Gastrocnemius medialis (tissue), 4 donors: ENCODE data around the gene TNXB. TPM values are rescaled to one million over a fixed set of nuclear protein-coding genes. Genes with fewer than 3 reads are reported as not detected.
"Not testable (repeated sequence)": the region's sequence is repeated elsewhere in the genome, so short reads cannot be mapped to it uniquely, and the experiment has no call there.

Experiments
- ATAC-seq, 2 donors: fragments of 150-250 bp; one replicate each; pipeline ENCODE4 v1.9.1; 2016
- DNase-seq, 2 donors: peaks; one replicate each; pipeline ENCODE4 v3.0.0-alpha.2; 2019
- H3K27ac ChIP-seq, 4 donors: fragments of 200-600 bp; sonication (generic); 1 replicate in 1 of 4; 2 replicates in 3 of 4; pipeline ENCODE4 v1.5.1; 2016 to 2018; ENCODE audit warnings: mild to moderate bottlenecking in 2 of 4, moderate library complexity in 1 of 4
- H3K27me3 ChIP-seq, 3 donors: fragments of 200-600 bp; sonication (generic) in 2 of 3; 1 replicate in 1 of 3; 2 replicates in 2 of 3; pipeline versions ENCODE4 v1.5.1 to v1.6.0; 2016 to 2019; ENCODE audit warnings: mild to moderate bottlenecking in 1 of 3, moderate library complexity in 1 of 3
- H3K36me3 ChIP-seq, 2 donors: fragments of 200-600 bp; sonication (generic) in 1 of 2; one replicate each; pipeline ENCODE4 v1.5.1; 2017 to 2018
- H3K4me1 ChIP-seq, 2 donors: fragments of 200-600 bp; sonication (generic) in 1 of 2; one replicate each; pipeline ENCODE4 v1.5.1; 2016 to 2017; ENCODE audit warnings: mild to moderate bottlenecking in 2 of 2
- H3K4me3 ChIP-seq, 4 donors: fragments of 200-600 bp; sonication (generic) in 3 of 4; 1 replicate in 1 of 4; 2 replicates in 3 of 4; pipeline ENCODE4 v1.5.1; 2016 to 2019; ENCODE audit warnings: mild to moderate bottlenecking in 2 of 4
- H3K9me3 ChIP-seq, 3 donors: fragments of 200-600 bp; sonication (generic) in 2 of 3; 1 replicate in 1 of 3; 2 replicates in 2 of 3; pipeline ENCODE4 v1.5.1; 2016 to 2019
- CTCF ChIP-seq, 5 experiments: fragments of 450-650 bp in 3 of 5; fragments of 200-600 bp in 2 of 5; sonication (generic) in 2 of 5; IDR thresholded peaks in 4 of 5; conservative IDR thresholded peaks in 1 of 5; 1 replicate in 4 of 5; 2 replicates in 1 of 5; pipeline ENCODE4 v1.5.1; 2016 to 2019; ENCODE audit warnings: antibody characterized with exemption in 5 of 5, mild to moderate bottlenecking in 3 of 5, moderate library complexity in 3 of 5
- POLR2A ChIP-seq, 2 donors: fragments of 450-650 bp; IDR thresholded peaks; one replicate each; pipeline ENCODE4 v1.6.1; 2017; ENCODE audit warnings: antibody characterized with exemption in 2 of 2, mild to moderate bottlenecking in 2 of 2, moderate library complexity in 2 of 2
- in situ Hi-C, 4 donors: fragments of 200-750 bp; cut with MboI; loops; one replicate each; pipeline versions ENCODE4 v1.15.0 to v1.8.0; 2017; ENCODE audit warnings: low sequenced_read_pairs in 4 of 4
- intact Hi-C: fragments of 100-400 bp; cut with DNase I; formaldehyde crosslinking; loops from one replicate; pipeline ENCODE4 v1.15.1; 2023; ENCODE audit warnings: low total_unique reads
- total RNA-seq, 4 donors: library from RNA; depleted of rRNA; stranded (reverse); fragments of >200 nt; gene quantifications; one replicate each; pipeline versions ENCODE4 v1.1.0 to v1.2.3, GENCODE V29; 2016

Gene TNXB
- total RNA-seq, 4 donors from 2014 or later, result 12.0 to 37.0 (median 33.5) TPM

- Histone ChIP-seq H3K9me3 (no peaks in the 10 kb centered on the region), H3K36me3 (no peaks in the 10 kb centered on the region), H3K4me3 (no peak overlapping the region), H3K27ac (no peak overlapping the region), H3K27me3 (no peaks in the 10 kb centered on the region), H3K4me1 (no peaks in the 10 kb centered on the region)
- TF ChIP-seq CTCF (IDR thresholded peaks at IDR 0.05 in 4 of 5, conservative IDR thresholded peaks at IDR 0.05 in 1 of 5), result no peak
- no peak for TF ChIP-seq POLR2A (IDR thresholded peaks at IDR 0.05)
- in situ Hi-C loops (loop anchor here in 1 of 4 donors (25.0 kb wide), 1 partner anchor 96 kb away; the partner anchor contains the start of genes DXO, NELFE and SKIC2), intact Hi-C loops (no loop called here)
- DNase-seq, result no peak
- no peak for ATAC-seq
These were observed 50.6 kb downstream of the TNXB start for GRCh38 chr6:32058511-32058963.

GRCh38 chr6:32057966-32058365 is 51.2 kb downstream of the TNXB start:
- no peaks in the 10 kb centered on the region for H3K9me3 ChIP-seq
- TF ChIP-seq POLR2A (IDR thresholded peaks at IDR 0.05), result no peak
- TF ChIP-seq CTCF (IDR thresholded peaks at IDR 0.05 in 4 of 5, conservative IDR thresholded peaks at IDR 0.05 in 1 of 5), result no peak
- no peaks in the 10 kb centered on the region for H3K27me3 ChIP-seq
- H3K27ac ChIP-seq, result no peak overlapping the region
- H3K4me1 ChIP-seq, result no peaks in the 10 kb centered on the region
- intact Hi-C loops (no loop called here), in situ Hi-C loops (loop anchor here in 1 of 4 donors (25.0 kb wide), 1 partner anchor 96 kb away; the partner anchor contains the start of genes DXO, NELFE and SKIC2)
- H3K4me3 ChIP-seq, result no peak overlapping the region
- no peaks in the 10 kb centered on the region for H3K36me3 ChIP-seq
- DNase-seq, result no peak
- no peak for ATAC-seq

- no peaks in the 10 kb centered on the region for H3K27me3 ChIP-seq
- in situ Hi-C loops, result loop anchor here in 1 of 4 donors (25.0 kb wide), 1 partner anchor 94 kb away; the partner anchor contains the start of genes DXO, NELFE and SKIC2
These were observed 52.9 kb downstream of the TNXB start for GRCh38 chr6:32056254-32056653.

GRCh38 chr6:32055756-32056155 is 53.4 kb downstream of the TNXB start:
- in situ Hi-C loops, result loop anchor here in 1 of 4 donors (25.0 kb wide), 1 partner anchor 93 kb away; the partner anchor contains the start of genes DXO, NELFE and SKIC2
- not testable (repeated sequence) for H3K36me3 ChIP-seq

More at GRCh38 chr6:32056254-32056653, 52.9 kb downstream of the TNXB start:
- TF ChIP-seq CTCF (IDR thresholded peaks at IDR 0.05 in 4 of 5, conservative IDR thresholded peaks at IDR 0.05 in 1 of 5), result no peak
- no peaks in the 10 kb centered on the region for H3K9me3 ChIP-seq
- H3K27ac ChIP-seq, result no peak overlapping the region
- no peaks in the 10 kb centered on the region for H3K36me3 ChIP-seq
- no peak overlapping the region for H3K4me3 ChIP-seq
- ATAC-seq (no peak), DNase-seq (no peak)
- no peaks in the 10 kb centered on the region for H3K4me1 ChIP-seq
- intact Hi-C loops, result no loop called here

GRCh38 chr6:32053314-32053713 is 55.8 kb downstream of the TNXB start:
- ATAC-seq, H3K36me3 ChIP-seq, H3K4me1 ChIP-seq, DNase-seq, H3K27me3 ChIP-seq, H3K4me3 ChIP-seq, H3K27ac ChIP-seq, H3K9me3 ChIP-seq, intact Hi-C loops: not testable (repeated sequence)
- in situ Hi-C loops, result loop anchor here in 1 of 4 donors (25.0 kb wide), 1 partner anchor 91 kb away; the partner anchor contains the start of genes DXO, NELFE and SKIC2

More at GRCh38 chr6:32055756-32056155, 53.4 kb downstream of the TNXB start:
- H3K27ac ChIP-seq, H3K4me3 ChIP-seq, H3K4me1 ChIP-seq, H3K27me3 ChIP-seq, intact Hi-C loops, DNase-seq, H3K9me3 ChIP-seq, ATAC-seq: not testable (repeated sequence)

GRCh38 chr6:32052626-32053025 is 56.5 kb downstream of the TNXB start:
- H3K4me3 ChIP-seq, ATAC-seq, intact Hi-C loops, H3K9me3 ChIP-seq, H3K27me3 ChIP-seq, DNase-seq, H3K27ac ChIP-seq, H3K4me1 ChIP-seq, H3K36me3 ChIP-seq: not testable (repeated sequence)
- in situ Hi-C loops, result loop anchor here in 1 of 4 donors (25.0 kb wide), 1 partner anchor 90 kb away; the partner anchor contains the start of genes DXO, NELFE and SKIC2
